HG03025 (cell line): Measurements from ENCODE around the gene SNX32.
"Not testable (repeated sequence)": the region's sequence is repeated elsewhere in the genome, so short reads cannot be mapped to it uniquely, and the experiment has no call there.

Experiments
- ATAC-seq: cut with Tn5 transposase; IDR thresholded peaks from one replicate; pipeline ENCODE4 v1.9.1; 2021; ENCODE audit warnings: mild to moderate bottlenecking, moderate library complexity; ENCODE audit not compliant: unreplicated experiment, low FRiP score

The SNX32 gene

DNA sequence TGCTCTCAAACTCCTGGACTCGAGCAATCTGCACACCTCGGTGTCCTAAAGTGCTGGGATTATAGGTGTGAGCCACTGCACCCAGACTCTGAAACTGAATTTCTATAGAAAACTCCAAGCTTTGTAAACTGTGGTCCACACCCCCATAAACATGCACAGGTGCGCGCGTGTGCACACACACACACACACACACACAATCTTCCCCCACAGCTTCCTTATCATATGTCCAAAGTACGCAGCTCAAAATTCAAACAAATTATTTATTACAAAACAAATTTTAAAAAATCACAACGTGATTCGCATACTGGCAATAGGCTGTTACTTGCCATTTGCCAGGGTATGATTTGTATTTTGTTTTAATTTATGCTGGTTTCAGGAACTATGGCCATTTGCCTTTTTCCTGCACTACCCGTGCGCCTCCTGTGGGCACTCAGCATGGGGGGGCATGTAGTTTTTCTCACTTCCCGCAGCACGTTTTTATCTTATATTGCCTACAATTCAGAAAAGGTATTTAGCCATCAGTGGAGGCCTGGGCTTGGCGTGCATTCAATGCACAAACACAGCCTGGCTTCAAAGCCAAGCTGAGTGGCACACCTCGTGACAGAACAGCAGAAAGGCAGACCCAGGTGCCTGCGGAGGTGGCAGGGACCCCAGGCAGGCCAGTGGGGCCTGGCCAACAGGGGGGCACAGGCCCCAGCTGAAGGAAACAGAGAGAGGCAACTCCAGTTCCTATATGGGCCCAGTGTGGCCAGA is 10.8 kb upstream of the SNX32 start:
- no peak for ATAC-seq

DNA sequence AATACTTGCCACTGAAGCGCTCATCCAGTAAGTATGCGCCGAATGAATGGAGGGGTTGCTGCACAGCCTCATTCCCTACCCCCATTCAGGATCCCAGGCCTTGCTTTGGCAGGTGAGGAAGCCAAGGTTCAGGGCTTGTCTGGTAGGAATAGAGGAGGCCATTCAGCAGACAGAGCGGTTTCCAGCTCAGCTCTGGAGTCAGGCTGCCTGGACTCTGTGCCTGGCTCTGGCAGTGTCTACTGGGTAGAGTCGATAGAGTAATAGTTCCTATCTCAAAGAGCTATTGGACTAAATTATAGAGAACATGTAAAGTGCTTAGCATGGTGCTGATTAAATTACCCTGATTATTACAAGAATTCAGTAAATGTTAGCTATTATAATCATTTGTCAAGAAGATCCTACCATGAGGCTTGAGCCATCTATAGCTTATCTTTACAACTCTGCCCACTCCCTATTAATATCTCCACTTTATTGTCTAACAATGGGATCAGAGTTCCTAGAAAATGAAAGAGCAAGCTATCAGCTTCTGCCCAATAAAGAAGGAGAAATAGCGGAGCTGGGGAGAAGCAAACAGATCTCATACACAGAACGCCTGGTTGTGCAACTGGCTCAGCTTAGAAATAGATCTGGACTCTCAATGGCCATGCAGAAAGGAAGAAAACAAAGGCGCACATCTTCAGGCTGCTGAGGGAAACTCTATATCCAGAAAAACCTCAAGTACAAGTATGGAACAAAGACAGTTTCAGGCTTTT is 6.6 kb upstream of the SNX32 start:
- no peak for ATAC-seq

DNA sequence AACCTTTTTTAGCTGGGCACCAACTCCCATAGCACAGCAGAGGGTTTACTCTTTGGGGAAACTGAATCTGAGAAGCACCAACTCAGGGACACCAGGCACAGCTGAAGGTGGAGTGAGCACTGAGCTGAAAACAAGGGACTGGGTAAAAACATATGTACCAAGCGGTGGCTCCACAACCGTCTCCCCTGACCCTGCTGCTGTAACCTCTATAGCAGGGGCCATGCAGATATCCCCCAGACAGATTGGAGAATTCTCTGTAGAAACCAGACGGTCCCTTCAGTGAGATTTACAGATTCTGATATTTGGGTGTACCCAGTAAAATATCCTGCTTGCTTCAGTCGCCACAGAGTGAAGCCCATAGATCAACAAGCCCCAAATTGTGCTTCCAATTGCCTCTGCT is 4.3 kb upstream of the SNX32 start:
- ATAC-seq, result no peak

DNA sequence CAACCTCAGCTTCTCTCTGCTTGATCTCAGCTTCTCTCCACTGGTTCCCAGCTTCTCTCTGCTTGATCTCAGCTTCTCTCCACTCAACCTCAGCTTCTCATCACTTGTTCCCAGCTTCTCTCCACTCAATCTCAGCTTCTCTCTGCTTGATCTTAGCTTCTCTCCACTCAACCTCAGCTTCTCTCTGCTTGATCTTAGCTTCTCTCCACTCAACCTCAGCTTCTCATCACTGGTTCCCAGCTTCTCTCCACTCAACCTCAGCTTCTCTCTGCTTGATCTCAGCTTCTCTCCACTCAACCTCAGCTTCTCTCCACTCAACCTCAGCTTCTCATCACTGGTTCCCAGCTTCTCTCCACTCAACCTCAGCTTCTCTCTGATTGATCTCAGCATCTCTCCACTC is 1.5 kb upstream of the SNX32 start:
- ATAC-seq, result not testable (repeated sequence)

DNA sequence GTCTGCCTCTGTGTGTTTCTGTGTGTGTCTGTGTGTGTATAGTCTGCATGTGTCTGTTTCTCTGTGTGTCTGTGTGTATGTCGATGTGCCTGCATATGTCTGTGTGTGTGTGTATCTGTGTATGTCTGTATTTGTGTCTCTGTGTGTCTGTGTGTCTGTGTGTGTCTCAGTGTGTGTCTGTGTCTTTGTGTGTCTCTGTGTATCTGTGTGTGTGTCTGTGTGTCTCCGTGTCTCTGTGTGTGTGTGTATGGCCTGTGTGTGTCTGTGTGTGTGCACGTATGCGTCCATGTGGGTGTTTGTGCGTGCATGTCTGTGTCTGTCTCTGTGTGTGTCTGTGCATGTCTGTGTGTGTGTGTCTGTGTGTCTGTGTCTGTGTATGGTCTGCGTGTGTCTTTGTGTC is 439 bp downstream of the SNX32 start:
- ATAC-seq, result no peak

DNA sequence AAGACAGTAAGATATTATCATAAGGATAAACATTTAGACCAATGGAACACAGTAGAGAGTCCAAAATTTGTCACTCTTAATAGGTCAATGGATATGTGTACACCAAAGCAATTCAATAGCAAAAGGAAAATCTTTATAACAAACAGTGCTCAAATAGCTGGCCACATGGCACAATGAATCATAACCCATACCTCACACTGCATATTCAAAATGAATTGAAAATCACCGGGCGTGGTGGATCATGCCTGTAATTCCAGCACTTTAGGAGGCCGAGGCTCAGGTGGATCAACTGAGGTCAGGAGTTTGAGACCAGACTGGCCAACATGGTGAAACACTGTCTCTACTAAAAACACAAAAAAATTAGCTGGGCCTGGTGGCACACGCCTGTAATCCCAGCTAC is 8.4 kb downstream of the SNX32 start:
- no peak for ATAC-seq

DNA sequence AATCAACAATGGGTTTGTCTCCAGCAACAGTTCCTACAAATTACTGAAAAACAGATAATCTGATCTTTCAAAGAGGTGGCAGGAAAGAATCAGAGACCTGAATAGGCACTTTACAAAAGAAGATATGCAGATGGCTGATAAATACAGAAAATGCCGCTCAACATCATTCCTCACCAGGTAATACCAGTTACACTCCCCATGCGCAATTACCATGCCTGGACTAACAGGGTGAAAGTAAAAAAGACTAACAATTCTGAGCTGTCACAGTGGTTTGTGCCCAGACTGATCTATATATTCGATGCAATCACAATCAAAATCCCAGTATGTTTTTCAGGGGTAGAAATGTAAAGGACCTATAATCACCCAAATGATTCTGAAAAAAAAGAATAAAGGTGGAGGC is 10.0 kb downstream of the SNX32 start:
- no peak for ATAC-seq

DNA sequence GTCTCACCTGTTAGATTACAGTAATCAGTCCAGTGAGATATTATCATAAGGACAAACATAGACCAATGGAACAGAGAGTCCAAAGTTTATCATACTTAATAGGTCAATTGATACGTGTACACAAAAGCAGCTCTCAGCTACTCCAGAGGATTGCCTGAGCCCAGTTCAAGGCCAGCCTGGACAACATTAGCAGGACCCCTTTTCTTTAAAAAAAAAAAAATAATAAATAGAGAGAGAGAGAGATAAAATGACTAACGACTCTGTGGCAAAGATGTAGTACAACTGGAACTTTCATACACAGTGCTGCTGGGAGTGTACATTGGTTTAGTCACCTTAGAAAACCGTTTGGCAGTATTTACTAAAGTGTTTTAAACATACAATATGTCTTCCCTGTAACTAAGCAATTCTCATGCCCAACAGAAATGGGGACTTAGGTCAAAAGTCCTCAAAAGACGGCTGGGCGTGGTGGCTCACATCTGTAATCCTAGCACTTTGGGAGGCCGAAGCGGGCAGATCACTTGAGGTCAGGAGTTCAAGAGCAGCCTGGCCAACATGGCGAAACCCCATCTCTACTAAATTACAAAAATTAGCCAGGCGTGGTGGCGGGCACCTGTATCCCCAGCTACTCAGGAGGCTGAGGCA is 10.6 kb downstream of the SNX32 start:
- no peak for ATAC-seq

DNA sequence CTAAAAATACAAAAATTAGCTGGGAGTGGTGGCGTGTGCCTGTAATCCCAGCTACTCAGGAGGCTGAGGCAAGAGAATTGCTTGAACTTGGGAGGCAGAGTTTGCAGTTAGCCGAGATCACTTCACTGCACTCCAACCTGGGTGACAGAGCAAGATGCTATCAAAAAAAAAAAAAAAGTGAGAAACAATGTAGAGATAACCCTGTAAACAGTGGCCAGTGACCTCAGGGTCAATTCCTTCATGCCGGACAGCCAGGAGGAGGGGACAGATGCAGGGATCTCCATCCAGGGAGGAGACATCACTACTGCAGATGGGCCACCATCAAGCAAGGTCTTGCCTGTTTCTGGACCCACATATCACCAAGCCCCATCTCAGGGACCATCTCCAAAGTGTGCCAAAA is 14.0 kb downstream of the SNX32 start:
- ATAC-seq, result no peak

DNA sequence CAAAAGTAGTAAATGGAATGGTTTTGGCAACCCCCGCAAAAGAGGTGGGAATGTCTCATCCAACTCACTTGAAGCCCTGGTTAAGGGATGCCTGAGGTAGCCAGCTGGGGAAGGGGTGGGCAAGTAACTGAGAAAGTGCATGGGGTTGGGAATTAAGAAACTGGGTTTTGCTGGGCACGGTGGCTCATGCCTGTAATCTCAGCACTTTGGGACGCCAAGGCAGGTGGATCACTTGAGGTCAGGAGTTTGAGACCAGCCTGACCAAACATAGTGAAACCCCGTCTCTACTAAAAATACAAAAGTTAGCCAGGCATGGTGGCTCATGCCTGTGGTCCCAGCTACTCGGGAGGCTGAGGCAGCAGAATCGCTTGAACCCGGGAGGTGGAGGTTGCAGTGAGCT is 14.9 kb downstream of the SNX32 start:
- not testable (repeated sequence) for ATAC-seq

DNA sequence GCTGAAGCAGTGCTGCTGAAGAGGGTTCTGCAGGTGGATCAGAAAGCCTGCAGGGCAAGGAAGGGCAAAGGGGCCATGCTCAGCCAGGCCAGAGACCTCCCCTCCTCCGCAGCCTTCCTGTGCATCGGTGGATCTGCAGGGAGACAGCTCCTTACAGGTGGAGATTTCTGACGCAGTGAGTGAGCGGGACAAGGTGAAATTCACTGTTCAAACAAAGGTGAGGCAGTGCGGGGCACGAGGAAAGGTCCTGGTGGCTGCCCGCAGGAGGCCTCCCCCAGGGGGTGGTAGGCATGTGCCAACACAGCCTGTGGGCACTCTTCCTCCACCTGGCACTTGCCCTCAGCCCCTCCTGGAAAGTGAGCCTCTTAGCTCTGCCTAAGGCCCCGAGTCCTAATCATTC is 15.6 kb downstream of the SNX32 start:
- no peak for ATAC-seq

DNA sequence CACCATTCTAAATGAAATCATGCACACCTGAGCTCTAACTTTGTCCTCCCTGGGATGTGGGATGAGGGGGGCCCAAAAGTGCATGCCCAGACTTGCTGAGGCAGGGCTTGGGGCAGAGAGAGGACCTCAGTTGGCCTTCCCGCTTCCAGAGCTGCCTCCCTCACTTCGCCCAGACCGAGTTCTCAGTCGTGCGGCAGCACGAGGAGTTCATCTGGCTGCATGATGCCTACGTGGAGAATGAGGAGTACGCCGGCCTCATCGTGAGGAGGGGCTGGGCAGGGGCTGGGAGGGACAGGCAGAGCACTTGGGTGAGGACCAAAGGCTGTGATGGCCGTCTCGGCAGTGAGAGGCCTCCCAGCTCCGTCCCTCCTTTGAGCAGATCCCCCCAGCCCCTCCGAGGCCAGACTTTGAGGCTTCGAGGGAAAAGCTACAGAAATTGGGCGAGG is 16.0 kb downstream of the SNX32 start:
- ATAC-seq, result no peak

DNA sequence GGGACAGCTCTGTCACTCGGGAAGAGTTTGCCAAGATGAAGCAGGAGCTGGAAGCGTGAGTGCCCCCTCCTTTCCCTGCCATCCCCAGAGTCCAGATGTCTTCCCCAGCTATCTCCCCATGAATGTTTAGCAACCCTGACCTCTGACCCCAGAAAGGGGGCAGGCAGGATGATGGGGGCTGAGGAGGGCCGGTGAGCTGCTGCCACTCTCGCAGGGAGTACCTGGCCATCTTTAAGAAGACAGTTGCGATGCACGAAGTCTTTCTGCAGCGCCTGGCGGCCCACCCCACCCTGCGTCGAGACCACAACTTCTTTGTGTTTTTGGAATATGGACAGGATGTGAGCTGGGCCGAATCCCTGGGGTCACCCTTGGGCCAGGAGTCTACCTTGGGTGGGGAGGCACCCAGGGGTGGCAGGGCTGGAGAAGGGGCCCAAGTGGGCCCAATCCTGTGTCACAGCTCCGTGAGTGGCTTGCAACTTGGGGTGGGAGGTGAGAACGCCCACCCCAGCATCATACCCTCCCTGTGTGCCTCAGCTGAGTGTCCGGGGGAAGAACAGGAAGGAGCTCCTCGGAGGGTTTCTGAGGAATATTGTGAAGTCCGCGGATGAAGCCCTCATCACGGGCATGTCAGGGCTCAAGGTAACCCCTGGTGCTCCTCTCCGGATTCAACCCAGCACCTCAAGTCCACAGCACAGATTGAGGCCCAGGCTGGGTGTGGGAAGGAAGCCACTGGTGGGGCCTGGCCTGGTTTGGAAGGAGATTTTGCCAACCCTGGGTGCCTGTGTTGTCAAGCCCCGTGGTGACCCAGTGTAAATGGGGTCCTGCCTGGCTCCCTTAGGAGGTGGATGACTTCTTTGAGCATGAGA is 16.7 kb downstream of the SNX32 start:
- no peak for ATAC-seq

DNA sequence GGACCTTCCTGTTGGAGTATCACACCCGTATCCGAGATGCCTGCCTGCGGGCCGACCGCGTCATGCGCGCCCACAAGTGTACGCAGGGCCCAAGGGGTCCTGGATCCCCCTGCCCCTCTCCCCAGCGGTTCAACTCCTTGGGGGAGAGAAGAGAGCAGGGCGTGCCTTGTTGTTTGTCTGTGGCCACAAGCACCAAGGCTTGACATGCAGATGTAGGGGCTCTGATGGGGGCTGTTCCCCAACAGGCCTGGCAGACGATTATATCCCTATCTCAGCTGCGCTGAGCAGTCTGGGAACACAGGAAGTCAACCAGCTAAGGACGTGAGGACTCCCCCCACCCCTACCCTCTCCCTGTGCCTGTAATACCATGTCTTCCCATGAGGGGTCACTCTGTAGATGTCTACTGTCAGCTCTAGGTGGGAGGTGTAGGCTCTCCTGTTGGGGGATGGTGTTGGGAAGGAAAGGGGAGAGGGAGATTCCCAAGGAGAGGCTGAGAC is 17.4 kb downstream of the SNX32 start:
- ATAC-seq, result no peak

DNA sequence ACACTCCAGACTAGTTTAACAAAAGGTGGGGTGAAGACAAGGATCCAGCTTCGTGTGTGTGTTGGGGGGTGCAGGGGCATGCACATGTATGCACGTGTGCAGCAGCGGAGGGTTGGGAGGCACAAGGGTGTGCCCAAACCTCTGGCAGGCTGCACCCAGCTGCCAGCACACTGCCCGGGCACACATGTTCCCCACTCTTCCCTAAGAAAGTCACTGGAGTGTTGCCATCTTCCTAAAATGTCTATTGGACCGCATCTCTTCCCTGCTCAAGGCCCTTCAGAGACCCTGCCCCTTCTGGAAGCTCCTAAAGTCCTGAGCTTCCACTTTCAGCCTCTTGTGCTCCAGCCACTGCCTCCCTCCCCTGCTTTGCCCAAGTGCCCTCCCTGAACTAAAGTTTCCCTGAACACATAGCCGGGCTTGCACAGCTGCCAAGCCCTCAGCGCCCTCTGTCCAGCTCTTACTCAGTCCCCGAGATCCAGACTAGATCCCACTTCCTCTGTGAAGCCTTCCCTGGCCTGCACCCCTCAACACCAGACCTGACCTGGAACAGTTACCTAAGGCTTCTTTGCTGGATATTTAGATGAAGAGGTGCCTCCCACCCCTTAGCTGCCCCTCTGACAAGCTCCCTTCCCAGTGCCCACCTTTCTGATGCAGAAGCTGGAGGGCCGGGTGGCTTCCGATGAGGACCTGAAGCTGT is 18.2 kb downstream of the SNX32 start:
- no peak for ATAC-seq

DNA sequence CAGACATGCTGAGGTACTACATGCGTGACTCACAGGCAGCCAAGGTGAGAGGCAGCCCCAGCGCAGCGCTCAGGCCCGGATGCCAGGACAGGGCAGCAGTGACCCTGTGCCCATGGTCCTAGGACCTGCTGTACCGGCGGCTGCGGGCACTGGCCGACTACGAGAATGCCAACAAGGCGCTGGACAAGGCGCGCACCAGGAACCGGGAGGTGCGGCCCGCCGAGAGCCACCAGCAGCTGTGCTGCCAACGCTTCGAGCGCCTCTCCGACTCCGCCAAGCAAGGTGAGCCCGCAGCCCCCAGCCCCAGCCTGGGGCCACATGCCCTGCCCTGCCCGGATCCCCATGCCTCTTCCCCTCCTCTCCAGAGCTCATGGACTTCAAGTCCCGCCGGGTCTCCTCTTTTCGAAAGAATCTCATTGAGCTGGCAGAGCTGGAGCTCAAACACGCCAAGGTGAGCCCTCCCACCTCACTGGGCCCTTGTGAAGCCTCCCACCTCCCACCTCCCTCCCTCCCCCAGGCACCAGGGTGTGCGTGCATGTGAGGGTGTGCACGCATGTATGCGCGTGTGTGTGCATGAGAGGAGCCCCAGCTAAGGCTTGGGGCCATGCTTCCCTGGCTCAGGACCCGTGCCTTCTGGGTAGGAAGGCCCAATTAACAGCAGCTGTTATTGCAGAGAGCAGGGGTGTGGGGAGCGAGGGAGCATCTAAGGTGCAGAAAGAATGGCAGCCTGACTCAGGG is 18.9 kb downstream of the SNX32 start:
- ATAC-seq, result no peak

DNA sequence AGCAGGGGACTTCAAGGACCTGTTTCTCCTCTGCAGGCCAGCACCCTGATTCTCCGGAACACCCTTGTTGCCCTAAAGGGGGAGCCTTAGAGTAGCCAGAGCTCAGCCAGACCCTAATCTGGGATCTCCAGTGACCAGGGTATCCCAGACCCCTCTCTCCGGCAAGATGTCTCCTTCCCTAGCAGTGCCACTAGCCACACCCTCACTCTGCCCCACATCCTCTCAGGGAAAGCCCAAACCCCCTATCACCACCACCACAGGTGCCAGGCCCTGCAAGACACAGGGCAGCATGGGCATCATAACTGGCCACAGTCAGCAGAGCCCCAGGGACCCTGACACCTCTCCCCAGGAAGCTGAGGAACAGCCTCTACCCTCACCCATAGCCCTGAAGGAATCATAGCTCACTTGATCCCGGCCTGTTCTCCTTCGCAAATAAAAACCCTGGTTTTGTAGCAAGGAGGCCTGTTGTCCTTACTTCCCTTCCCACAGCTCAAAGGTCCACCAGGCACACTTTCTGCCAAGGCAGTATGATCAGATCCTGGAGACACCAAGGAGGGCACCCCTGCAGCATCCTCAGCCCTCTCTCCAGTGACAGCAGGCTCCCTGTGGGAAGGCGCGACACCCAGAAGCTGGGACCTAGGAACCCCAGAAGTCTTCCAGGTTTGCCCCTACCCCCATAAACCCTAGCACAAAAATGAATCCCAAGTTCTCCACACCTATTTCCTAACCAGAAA is 19.6 kb downstream of the SNX32 start:
- no peak for ATAC-seq

DNA sequence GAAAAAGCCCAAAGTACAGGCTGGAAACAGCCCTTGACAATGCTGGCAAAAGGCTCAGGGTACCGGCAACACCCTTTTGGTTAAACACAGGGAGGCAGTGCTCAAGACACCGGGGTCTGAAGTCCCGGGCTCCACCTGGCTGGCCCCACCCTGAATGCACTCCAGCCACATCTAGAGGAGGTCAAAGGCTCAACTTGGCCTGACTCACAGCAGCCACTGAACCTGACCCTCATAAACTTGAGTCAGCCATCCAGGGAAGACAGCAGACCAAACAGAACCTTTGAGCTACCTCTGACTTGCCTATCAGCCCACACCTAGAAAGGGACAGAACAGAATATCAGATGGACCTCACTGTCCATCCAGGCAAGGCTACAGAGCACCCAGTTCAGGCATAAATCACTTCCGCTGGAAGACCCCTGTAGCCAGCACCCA is 20.4 kb downstream of the SNX32 start:
- no peak for ATAC-seq
